ENCODE measurements around the gene LMNTD1. TPM values are rescaled to one million over a fixed set of nuclear protein-coding genes. Genes with fewer than 3 reads are reported as not detected.

The LMNTD1 gene
- total RNA-seq, 2 donors from 2014 or later = 36.9 to 54.7 TPM

DNA sequence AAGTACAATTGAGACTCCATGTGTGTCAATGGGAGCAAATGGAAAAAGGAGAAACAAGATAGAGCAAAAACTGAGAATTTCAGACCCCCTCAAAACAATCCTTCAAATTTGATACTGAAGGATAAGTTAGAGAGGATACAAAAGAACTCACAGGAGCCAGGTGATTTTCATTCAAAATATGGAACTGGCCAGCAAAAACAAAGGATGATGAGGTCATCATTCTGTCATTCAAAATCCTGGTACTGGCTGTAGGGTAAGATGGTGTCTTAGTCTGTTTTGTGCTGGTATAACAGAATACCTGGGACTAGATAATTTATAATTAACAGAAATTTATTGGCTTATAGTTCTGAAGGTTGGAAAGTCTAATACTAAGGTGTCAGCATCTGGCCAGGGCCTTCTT is 80.6 kb downstream of the LMNTD1 start:
- H3K27me3 Mint-ChIP-seq (ENCODE audit: insufficient read depth) = no peaks in the 10 kb centered on the region
- H3K4me3 ChIP-seq (ENCODE audit: low read length) = peak overlapping the region; percentile 42
- no peak overlapping the region for H3K27ac ChIP-seq (ENCODE audit: low read depth, low read length)
- H3K4me1 Mint-ChIP-seq = peaks cover 12% of the 10 kb centered on the region
- H3K9me3 Mint-ChIP-seq = peaks cover 13% of the 10 kb centered on the region
- H3K4me3 Mint-ChIP-seq = no peak overlapping the region
- no peak for DNase-seq
- no peak for TF ChIP-seq CTCF (conservative IDR thresholded peaks at IDR 0.05)
- H3K27ac Mint-ChIP-seq = no peak overlapping the region
- H3K9ac ChIP-seq (ENCODE audit: extremely low read depth, low read length, poor library complexity, severe bottlenecking) = no peak overlapping the region
- H3K9me3 ChIP-seq (ENCODE audit: control insufficient read depth, low read length) = peaks cover 58% of the 10 kb centered on the region
- H3K36me3 Mint-ChIP-seq (ENCODE audit: low read depth) = peaks cover 32% of the 10 kb centered on the region
- no peaks in the 10 kb centered on the region for H3K27me3 ChIP-seq (ENCODE audit: control insufficient read depth, insufficient read depth, low read length, poor library complexity, severe bottlenecking)
- peaks cover 43% of the 10 kb centered on the region for H3K36me3 ChIP-seq (ENCODE audit: control insufficient read depth, insufficient read depth, low read length)
- H3K4me1 ChIP-seq (ENCODE audit: control insufficient read depth, insufficient read depth, low read length) = no peaks in the 10 kb centered on the region

GRCh38 chr12:25469861-25470260 is 83.2 kb downstream of the LMNTD1 start:
- no peak overlapping the region for H3K4me3 Mint-ChIP-seq
- no peak overlapping the region for H3K27ac Mint-ChIP-seq
- no peaks in the 10 kb centered on the region for H3K27me3 Mint-ChIP-seq (ENCODE audit: insufficient read depth)
- H3K27me3 ChIP-seq (ENCODE audit: control insufficient read depth, insufficient read depth, low read length, poor library complexity, severe bottlenecking) = no peaks in the 10 kb centered on the region
- H3K4me1 ChIP-seq (ENCODE audit: control insufficient read depth, insufficient read depth, low read length) = no peaks in the 10 kb centered on the region
- peaks cover 53% of the 10 kb centered on the region for H3K36me3 Mint-ChIP-seq (ENCODE audit: low read depth)
- 93% methylated on average over 2 of the region's 2 CpGs; no CpG with 5 or more reads in 1 of the 2 experiments for WGBS, 2 experiments (ENCODE audit: insufficient coverage in 1 of 2, insufficient read length in 1 of 2)
- peaks cover 14% of the 10 kb centered on the region for H3K4me1 Mint-ChIP-seq
- H3K9ac ChIP-seq (ENCODE audit: extremely low read depth, low read length, poor library complexity, severe bottlenecking) = no peak overlapping the region
- DNase-seq = no peak
- peaks cover 27% of the 10 kb centered on the region for H3K9me3 Mint-ChIP-seq
- no peak overlapping the region for H3K27ac ChIP-seq (ENCODE audit: low read depth, low read length)
- H3K9me3 ChIP-seq (ENCODE audit: control insufficient read depth, low read length) = peaks cover 76% of the 10 kb centered on the region
- H3K36me3 ChIP-seq (ENCODE audit: control insufficient read depth, insufficient read depth, low read length) = peaks cover 53% of the 10 kb centered on the region
- TF ChIP-seq CTCF (conservative IDR thresholded peaks at IDR 0.05) = no peak
- H3K4me3 ChIP-seq (ENCODE audit: low read length) = peak overlapping the region; percentile 63

GRCh38 chr12:25469368-25469767 is 83.7 kb downstream of the LMNTD1 start:
- H3K27me3 Mint-ChIP-seq (ENCODE audit: insufficient read depth) = no peaks in the 10 kb centered on the region
- Histone ChIP-seq H3K27ac (ENCODE audit: low read depth, low read length) (no peak overlapping the region), H3K4me1 (ENCODE audit: control insufficient read depth, insufficient read depth, low read length) (no peaks in the 10 kb centered on the region), H3K9me3 (ENCODE audit: control insufficient read depth, low read length) (peaks cover 71% of the 10 kb centered on the region), H3K9ac (ENCODE audit: extremely low read depth, low read length, poor library complexity, severe bottlenecking) (no peak overlapping the region), H3K36me3 (ENCODE audit: control insufficient read depth, insufficient read depth, low read length) (peaks cover 49% of the 10 kb centered on the region), H3K4me3 (ENCODE audit: low read length) (peak overlapping the region; percentile 63), H3K27me3 (ENCODE audit: control insufficient read depth, insufficient read depth, low read length, poor library complexity, severe bottlenecking) (no peaks in the 10 kb centered on the region)
- no peak for TF ChIP-seq CTCF (conservative IDR thresholded peaks at IDR 0.05)
- peaks cover 53% of the 10 kb centered on the region for H3K36me3 Mint-ChIP-seq (ENCODE audit: low read depth)
- peaks cover 14% of the 10 kb centered on the region for H3K4me1 Mint-ChIP-seq
- peaks cover 29% of the 10 kb centered on the region for H3K9me3 Mint-ChIP-seq
- 90 to 100% methylated on average over 1 to 6 of the region's 6 CpGs for WGBS, 2 experiments (ENCODE audit: insufficient coverage in 1 of 2, insufficient read length in 1 of 2)
- no peak overlapping the region for H3K27ac Mint-ChIP-seq
- no peak overlapping the region for H3K4me3 Mint-ChIP-seq
- DNase-seq = no peak
